Vagina (tissue), 2 donors: ENCODE measurements around the gene GLUL.
"Not testable (repeated sequence)": the region's sequence is repeated elsewhere in the genome, so short reads cannot be mapped to it uniquely, and the experiment has no call there.

Experiments used
- POLR2AphosphoS5 ChIP-seq, 2 donors: sonication (generic); formaldehyde crosslinking; IDR thresholded peaks; one replicate each; pipeline ENCODE4 v1.9.0; 2017; ENCODE audit warnings: antibody characterized with exemption in 2 of 2, mild to moderate bottlenecking in 2 of 2, low read depth in 1 of 2; ENCODE audit not compliant: insufficient read depth in 1 of 2
- TF ChIP-seq, protein P1 (sequence below), 3 experiments: fragments of 450-650 bp in 2 of 3; fragments of 200-600 bp in 1 of 3; sonication (generic) in 1 of 3; IDR thresholded peaks; one replicate each; pipeline ENCODE4 v1.5.1; 2017 to 2019; ENCODE audit warnings: antibody characterized with exemption in 3 of 3, mild to moderate bottlenecking in 2 of 3, moderate library complexity in 2 of 3

- TF ChIP-seq POLR2AphosphoS5 (IDR thresholded peaks at IDR 0.05; ENCODE audit: insufficient read depth in 1 of 2, low read depth in 1 of 2), result not testable (repeated sequence)
- TF ChIP-seq, protein P1, sequence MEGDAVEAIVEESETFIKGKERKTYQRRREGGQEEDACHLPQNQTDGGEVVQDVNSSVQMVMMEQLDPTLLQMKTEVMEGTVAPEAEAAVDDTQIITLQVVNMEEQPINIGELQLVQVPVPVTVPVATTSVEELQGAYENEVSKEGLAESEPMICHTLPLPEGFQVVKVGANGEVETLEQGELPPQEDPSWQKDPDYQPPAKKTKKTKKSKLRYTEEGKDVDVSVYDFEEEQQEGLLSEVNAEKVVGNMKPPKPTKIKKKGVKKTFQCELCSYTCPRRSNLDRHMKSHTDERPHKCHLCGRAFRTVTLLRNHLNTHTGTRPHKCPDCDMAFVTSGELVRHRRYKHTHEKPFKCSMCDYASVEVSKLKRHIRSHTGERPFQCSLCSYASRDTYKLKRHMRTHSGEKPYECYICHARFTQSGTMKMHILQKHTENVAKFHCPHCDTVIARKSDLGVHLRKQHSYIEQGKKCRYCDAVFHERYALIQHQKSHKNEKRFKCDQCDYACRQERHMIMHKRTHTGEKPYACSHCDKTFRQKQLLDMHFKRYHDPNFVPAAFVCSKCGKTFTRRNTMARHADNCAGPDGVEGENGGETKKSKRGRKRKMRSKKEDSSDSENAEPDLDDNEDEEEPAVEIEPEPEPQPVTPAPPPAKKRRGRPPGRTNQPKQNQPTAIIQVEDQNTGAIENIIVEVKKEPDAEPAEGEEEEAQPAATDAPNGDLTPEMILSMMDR (IDR thresholded peaks at IDR 0.05), result not testable (repeated sequence)
Measured at GRCh38 chr1:182379781-182380180, 11.8 kb downstream of the GLUL start.
